DLD1 (cell line): Measurements from ENCODE around the gene IL5RA.

Experiments used
- in situ Hi-C: cut with HindIII; loops from 2 replicates; pipeline ENCODE4 v1.10.0; 2017; ENCODE audit warnings: low sequenced_read_pairs

The IL5RA gene

GRCh38 chr3:3069723-3070122 lies 40.5 kb downstream of the IL5RA start:
- in situ Hi-C loops = no loop called here

GRCh38 chr3:3068358-3068881 lies 41.8 kb downstream of the IL5RA start:
- in situ Hi-C loops = no loop called here

- in situ Hi-C loops = no loop called here
Measured at GRCh38 chr3:3066910-3067309, 43.3 kb downstream of the IL5RA start.

- in situ Hi-C loops = no loop called here
Measured at GRCh38 chr3:3066378-3066777, 43.8 kb downstream of the IL5RA start.

- in situ Hi-C loops = no loop called here
Measured at GRCh38 chr3:3065876-3066275, 44.3 kb downstream of the IL5RA start.

- in situ Hi-C loops = no loop called here
Measured at GRCh38 chr3:3064297-3064696, 45.9 kb downstream of the IL5RA start.

- in situ Hi-C loops = no loop called here
Measured at GRCh38 chr3:3059645-3060044, 50.5 kb downstream of the IL5RA start.

GRCh38 chr3:3053974-3054373 lies 56.2 kb downstream of the IL5RA start:
- in situ Hi-C loops = no loop called here

GRCh38 chr3:3038201-3038991 lies 71.8 kb downstream of the IL5RA start:
- in situ Hi-C loops = no loop called here

- in situ Hi-C loops = no loop called here
Measured at GRCh38 chr3:3037156-3037555, 73.0 kb downstream of the IL5RA start.

- in situ Hi-C loops = no loop called here
Measured at GRCh38 chr3:3031326-3031725, 78.8 kb downstream of the IL5RA start.

- in situ Hi-C loops = no loop called here
Measured at GRCh38 chr3:3027976-3028567, 82.1 kb downstream of the IL5RA start.

GRCh38 chr3:3023111-3023745 lies 86.9 kb downstream of the IL5RA start:
- in situ Hi-C loops = no loop called here

- in situ Hi-C loops = no loop called here
Measured at GRCh38 chr3:3020209-3020608, 90.0 kb downstream of the IL5RA start.
